ENCODE results near the gene MICU2.

GRCh38 chr13:21573920-21574712 is 29.9 kb downstream of the MICU2 start:
- TF ChIP-seq CTCF (conservative IDR thresholded peaks at IDR 0.05; ENCODE audit: low read length) (no peak), EZH2phosphoT487 (IDR thresholded peaks at IDR 0.05; ENCODE audit: borderline replicate concordance, low read depth, low read length) (no peak)

Data from OCI-LY7 (cell line).